Heart right ventricle (tissue), 16 donors: Measurements from ENCODE around the gene MAB21L4. TPM values are rescaled to one million over a fixed set of nuclear protein-coding genes. Genes with fewer than 3 reads are reported as not detected.

Experiments used
- ATAC-seq, 8 donors: fragments of 200-7000 bp; cut with Tn5 transposase; one replicate each; pipeline ENCODE4 v1.9.1; 2020; ENCODE audit warnings: mild to moderate bottlenecking in 8 of 8, moderate library complexity in 8 of 8, moderate number of reproducible peaks in 1 of 8
- DNase-seq, 2 donors: peaks; one replicate each; pipeline ENCODE4 v3.0.0-alpha.2; 2020
- H3K27ac ChIP-seq, 10 donors: fragments of 200-600 bp; sonication (generic) in 2 of 10; one replicate each; pipeline versions ENCODE4 v1.5.0 to v1.8.0; 2020 to 2022; ENCODE audit warnings: mild to moderate bottlenecking in 3 of 10
- H3K27me3 ChIP-seq, 7 donors: fragments of 200-600 bp; one replicate each; pipeline ENCODE4 v1.8.0; 2021 to 2022; ENCODE audit warnings: mild to moderate bottlenecking in 2 of 7
- H3K36me3 ChIP-seq, 9 donors: fragments of 200-600 bp; sonication (generic) in 1 of 9; one replicate each; pipeline versions ENCODE4 v1.5.0 to v1.8.0; 2020 to 2022; ENCODE audit warnings: mild to moderate bottlenecking in 2 of 9
- H3K4me1 ChIP-seq, 9 donors: fragments of 200-600 bp; sonication (generic) in 1 of 9; one replicate each; pipeline versions ENCODE4 v1.5.0 to v1.8.0; 2020 to 2022; ENCODE audit warnings: mild to moderate bottlenecking in 4 of 9
- H3K4me3 ChIP-seq, 10 donors: fragments of 200-600 bp; sonication (generic) in 2 of 10; one replicate each; pipeline versions ENCODE4 v1.5.0 to v1.8.0; 2020 to 2022; ENCODE audit warnings: mild to moderate bottlenecking in 7 of 10, moderate library complexity in 2 of 10
- H3K9me3 ChIP-seq, 11 donors: fragments of 200-600 bp in 10 of 11; sonication (generic) in 2 of 11; one replicate each; pipeline versions ENCODE4 v1.5.0 to v1.8.0; 2013 to 2022; ENCODE audit warnings: mild to moderate bottlenecking in 2 of 11, control low read depth in 1 of 11, moderate library complexity in 1 of 11
- CTCF ChIP-seq, 9 donors: fragments of 200-600 bp; sonication (generic) in 2 of 9; IDR thresholded peaks; one replicate each; pipeline versions ENCODE4 v1.5.0 to v1.8.0; 2021 to 2022; ENCODE audit warnings: antibody characterized with exemption in 9 of 9, mild to moderate bottlenecking in 5 of 9, moderate library complexity in 1 of 9
- WGBS, 2 donors: extraction: QIAGEN DNeasy Blood & Tissue Kit; methylation state at CpG; one replicate each; pipeline ENCODE4 v1.1.7; 2013; ENCODE audit warnings: inconsistent platforms in 1 of 2; 5-methylcytosine and 5-hydroxymethylcytosine counted together
- intact Hi-C, 10 donors: fragments of 100-400 bp; cut with DNase I; formaldehyde crosslinking; loops; one replicate each; pipeline versions ENCODE4 v1.11.1 to v1.14.2; 2022
- polyA plus RNA-seq, 2 donors: library from polyadenylated mRNA; stranded (reverse); fragments of 200-250 nt; gene quantifications; one replicate each; pipeline ENCODE4 v1.2.3, GENCODE V29; 2013
- total RNA-seq, 10 donors: library from RNA; stranded (reverse); fragmentation: NEBNext Ultra II Directional in 3 of 10; extraction: Animal tissue kit (Norgen Biotek cat#: 25700) in 3 of 10; gene quantifications; one replicate each; pipeline versions ENCODE4 v1.2.1 to v1.2.4, GENCODE V29; 2021 to 2023
- donor health status: Arrhythmogenic right ventricular cardiomyopathy.
- donor health status: ischemic (EF 13 %, LVEDD 7.1; RV severe dilation, severe dysfunction).
- donor health status: healthy with polysubstance abuse.
- donor health status: DM: no; HTN: yes; CAD: no.
- donor health status: DM: no; HTN: no; CAD: no.
- donor health status: ischemic (EF 25% LVEDD 6.9; RV normal size, moderate dysfunction).
- donor health status: ischemic (EF 25% LVEDD 5.7; RV mildly dilated, moderate dysfunction).
- donor health status: healthy.
- donor health status: DM: yes; HTN: yes; CAD: no.
- donor health status: Ischemic cardiomyopathy.
- donor health status: ischemic (EF 35%, LVEDD 5.7; RV mildly dilated, moderate dysfunction).
- donor health status: nonischemic (EF 11% LVEDD 7.7; RV severe dilation, severe dysfunction).
- donor health status: DM: yes; HTN: yes; CAD: no.
- donor health status: PGD.
- donor health status: ischemic (EF 29% LVEDD 5.4; RV normal size, mild dysfunction).
- donor health status: nonischemic (EF 23%, LVEDD 6.1; RV moderate dilation, normal function).

MAB21L4 gene
- total and polyA plus RNA-seq, 12 donors: 0.06 to 0.32 (median 0.29) TPM; not detected in 9

- no peaks in the 10 kb centered on the region for H3K9me3 ChIP-seq
- peaks cover 0 to 9% (median 0%) of the 10 kb centered on the region in 9 donors for H3K4me1 ChIP-seq
- no peak for ATAC-seq
- WGBS, 2 donors: 88 to 89% methylated on average over 38 of the region's 38 CpGs
- no peak overlapping the region for H3K27ac ChIP-seq
- no peaks in the 10 kb centered on the region for H3K27me3 ChIP-seq
- H3K4me3 ChIP-seq: no peak overlapping the region
- DNase-seq: peak in 1 of 2 donors; percentile 18
- intact Hi-C loops: no loop called here
- H3K36me3 ChIP-seq: no peaks in the 10 kb centered on the region
- TF ChIP-seq CTCF (IDR thresholded peaks at IDR 0.05): no peak
These were observed 6.1 kb downstream of the MAB21L4 start for GRCh38 chr2:240889601-240890560.

GRCh38 chr2:240888890-240889573 lies 6.9 kb downstream of the MAB21L4 start:
- no peaks in the 10 kb centered on the region for H3K9me3 ChIP-seq
- ATAC-seq: no peak
- peaks cover 0 to 9% (median 0%) of the 10 kb centered on the region in 9 donors for H3K4me1 ChIP-seq
- no peak overlapping the region for H3K27ac ChIP-seq
- no peaks in the 10 kb centered on the region for H3K36me3 ChIP-seq
- H3K4me3 ChIP-seq: no peak overlapping the region
- no peak for DNase-seq
- no peak for TF ChIP-seq CTCF (IDR thresholded peaks at IDR 0.05)
- 79 to 84% methylated on average over 11 of the region's 11 CpGs for WGBS, 2 donors
- no peaks in the 10 kb centered on the region for H3K27me3 ChIP-seq
- intact Hi-C loops: no loop called here

- H3K4me1 ChIP-seq: peaks cover 0 to 2% (median 0%) of the 10 kb centered on the region in 9 donors
- DNase-seq: peak in 1 of 2 donors; percentile 11
These were observed 7.6 kb downstream of the MAB21L4 start for GRCh38 chr2:240888130-240888889.

More at GRCh38 chr2:240888130-240888889, 7.6 kb downstream of the MAB21L4 start:
- Histone ChIP-seq H3K36me3 (no peaks in the 10 kb centered on the region), H3K27ac (no peak overlapping the region), H3K9me3 (no peaks in the 10 kb centered on the region), H3K27me3 (no peaks in the 10 kb centered on the region), H3K4me3 (no peak overlapping the region)
- 89 to 93% methylated on average over 34 to 37 of the region's 37 CpGs for WGBS, 2 donors
- no peak for TF ChIP-seq CTCF (IDR thresholded peaks at IDR 0.05)
- ATAC-seq: no peak
- intact Hi-C loops: no loop called here
